NT2/D1 (cell line): ENCODE measurements around the gene TLE5.

ENCODE experiments used
- SUZ12 ChIP-seq: IDR thresholded peaks from 2 replicates; pipeline ENCODE4 v1.6.1; 2011; ENCODE audit not compliant: insufficient read length, insufficient read depth; ENCODE audit errors: extremely low read depth
- YY1 ChIP-seq: IDR thresholded peaks from 2 replicates; pipeline ENCODE4 v1.6.1; 2011; ENCODE audit not compliant: insufficient read length, insufficient read depth
- ZNF274 ChIP-seq: IDR thresholded peaks from 2 replicates; pipeline ENCODE4 v1.6.1; 2011; ENCODE audit warnings: mild to moderate bottlenecking, low read depth, low read length

- no peak for TF ChIP-seq YY1
- TF ChIP-seq ZNF274 = no peak
- no peak for TF ChIP-seq SUZ12
Measured at GRCh38 chr19:3100331-3100730, 38.0 kb upstream of the TLE5 start.
